GM21723 (cell line): ENCODE results near the gene SEPTIN1.
"Not testable (repeated sequence)": the region's sequence is repeated elsewhere in the genome, so short reads cannot be mapped to it uniquely, and the experiment has no call there.

ENCODE experiments used
- ATAC-seq: cut with Tn5 transposase; IDR thresholded peaks from one replicate; pipeline ENCODE4 v1.9.1; 2021; ENCODE audit warnings: mild to moderate bottlenecking, moderate library complexity; ENCODE audit not compliant: unreplicated experiment

The SEPTIN1 gene

DNA sequence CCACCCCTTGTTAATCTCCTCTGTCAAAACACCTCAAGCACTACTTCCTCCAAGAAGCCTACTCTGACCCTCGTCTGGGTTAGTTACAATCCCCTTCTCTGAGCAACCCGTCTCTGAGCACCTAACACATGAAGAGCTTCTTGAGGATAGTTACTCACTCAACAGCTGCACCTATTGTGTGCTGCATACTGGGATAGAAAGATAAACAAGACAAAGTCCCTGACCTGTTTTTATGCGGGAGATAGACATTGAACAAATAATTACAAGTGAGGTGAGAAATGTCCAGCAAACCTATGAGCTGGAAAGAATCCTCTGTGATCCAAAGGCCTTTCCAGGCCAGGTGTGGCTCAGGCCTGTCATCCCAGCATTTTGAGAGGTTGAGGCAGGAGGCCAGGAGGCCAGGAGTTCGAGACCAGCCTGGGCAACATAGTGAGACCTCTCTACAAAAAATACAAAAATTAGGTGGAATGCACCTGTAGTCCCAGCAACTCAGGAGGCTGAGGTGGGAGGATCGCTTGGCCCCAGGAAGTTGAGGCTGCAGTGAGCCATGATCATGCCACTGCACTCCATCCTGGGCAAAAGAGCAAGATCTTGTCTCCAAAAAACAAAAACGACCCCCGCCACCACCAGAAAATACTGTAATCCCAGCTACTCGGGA is 19.5 kb upstream of the SEPTIN1 start:
- no peak for ATAC-seq

DNA sequence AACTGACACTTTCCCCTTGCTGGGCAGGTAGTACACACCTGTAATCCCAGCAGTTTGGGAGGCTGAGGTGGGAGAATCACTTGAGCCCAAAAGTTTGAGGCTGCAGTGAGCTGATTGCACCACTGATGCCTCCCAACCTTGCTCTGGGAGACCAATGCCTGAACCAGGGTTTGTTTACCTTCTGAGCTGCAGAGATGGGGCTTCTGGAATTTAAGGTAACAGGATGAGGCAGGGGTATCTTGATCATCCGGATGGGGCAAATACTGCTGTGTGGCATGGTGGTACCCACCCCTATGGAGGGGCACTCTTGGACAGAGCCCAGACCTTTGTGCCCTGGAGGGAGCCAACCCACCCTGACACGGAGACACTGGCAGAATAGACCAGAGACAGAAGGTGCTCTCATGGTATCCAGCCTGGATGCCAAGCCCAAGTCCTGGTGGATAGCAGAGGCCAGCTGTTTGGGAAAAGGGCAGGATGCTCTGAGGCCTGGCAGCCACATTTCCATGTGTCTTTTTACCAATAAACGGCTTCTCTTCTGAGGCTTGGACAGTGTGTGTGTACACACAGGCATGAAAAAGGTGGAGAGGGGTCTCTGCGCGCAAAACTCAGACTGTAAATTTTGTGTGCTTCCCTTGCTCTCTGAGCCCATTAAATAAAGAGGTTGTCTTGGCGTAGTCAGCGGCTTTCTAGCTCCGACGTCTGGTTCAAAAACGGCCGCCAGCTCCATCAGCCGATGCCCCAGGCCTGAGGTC is 17.2 kb upstream of the SEPTIN1 start:
- no peak for ATAC-seq

DNA sequence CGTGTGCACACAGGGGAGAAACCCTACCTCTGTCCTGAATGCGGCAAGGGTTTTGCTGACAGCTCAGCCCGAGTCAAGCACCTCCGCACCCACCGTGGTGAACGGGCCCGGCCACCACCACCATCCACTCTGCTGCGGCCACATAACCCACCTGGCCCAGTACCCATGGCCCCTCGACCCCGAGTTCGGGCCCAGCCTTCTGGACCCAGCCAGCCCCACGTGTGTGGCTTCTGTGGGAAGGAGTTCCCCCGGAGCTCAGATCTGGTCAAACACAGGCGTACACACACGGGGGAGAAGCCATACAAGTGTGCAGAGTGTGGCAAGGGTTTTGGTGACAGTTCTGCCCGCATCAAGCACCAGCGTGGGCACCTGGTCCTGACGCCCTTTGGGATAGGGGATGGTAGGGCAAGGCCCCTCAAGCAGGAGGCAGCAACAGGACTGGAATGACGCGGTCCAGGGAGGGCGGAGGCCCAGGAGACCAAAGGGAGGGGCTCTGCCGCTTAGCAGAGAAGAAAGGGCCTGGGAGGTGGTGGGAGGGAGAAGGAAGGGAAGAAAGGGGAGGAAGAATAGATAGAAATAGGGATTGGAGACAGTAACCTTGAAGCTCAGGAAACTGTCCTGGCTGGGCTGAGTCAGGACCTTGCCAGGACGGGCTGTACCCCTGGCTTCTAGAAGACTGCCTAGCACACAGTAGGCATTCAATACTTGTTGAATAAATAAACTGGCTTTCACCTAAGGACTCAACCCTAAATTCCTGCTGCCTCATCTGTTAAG is 16.5 kb upstream of the SEPTIN1 start:
- ATAC-seq = no peak

DNA sequence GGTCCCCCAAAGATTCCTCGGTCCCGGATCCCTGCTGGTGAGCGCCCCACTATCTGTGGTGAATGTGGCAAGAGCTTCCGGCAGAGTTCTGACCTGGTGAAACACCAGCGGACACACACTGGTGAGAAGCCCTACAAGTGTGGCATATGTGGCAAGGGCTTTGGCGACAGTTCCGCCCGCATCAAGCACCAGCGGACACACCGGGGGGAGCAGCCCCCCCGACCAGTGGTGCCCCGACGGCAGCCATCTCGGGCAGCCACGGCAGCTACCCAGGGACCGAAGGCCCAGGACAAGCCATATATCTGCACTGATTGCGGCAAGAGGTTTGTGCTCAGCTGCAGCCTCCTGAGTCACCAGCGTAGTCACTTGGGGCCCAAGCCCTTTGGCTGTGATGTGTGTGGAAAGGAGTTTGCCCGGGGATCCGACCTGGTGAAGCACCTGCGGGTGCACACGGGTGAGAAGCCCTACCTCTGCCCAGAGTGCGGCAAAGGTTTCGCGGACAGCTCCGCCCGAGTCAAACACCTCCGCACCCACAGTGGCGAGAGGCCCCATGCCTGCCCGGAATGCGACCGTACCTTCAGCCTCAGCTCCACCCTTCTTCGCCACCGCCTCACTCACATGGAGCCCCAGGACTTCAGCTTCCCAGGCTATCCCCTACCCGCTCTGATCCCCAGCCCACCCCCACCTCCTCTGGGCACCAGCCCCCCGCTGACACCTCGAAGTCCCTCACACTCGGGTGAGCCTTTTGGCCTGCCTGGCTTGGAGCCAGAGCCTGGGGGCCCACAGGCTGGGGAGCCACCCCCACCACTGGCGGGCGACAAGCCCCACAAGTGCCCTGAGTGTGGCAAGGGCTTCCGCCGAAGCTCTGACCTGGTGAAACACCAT is 15.7 kb upstream of the SEPTIN1 start:
- no peak for ATAC-seq

DNA sequence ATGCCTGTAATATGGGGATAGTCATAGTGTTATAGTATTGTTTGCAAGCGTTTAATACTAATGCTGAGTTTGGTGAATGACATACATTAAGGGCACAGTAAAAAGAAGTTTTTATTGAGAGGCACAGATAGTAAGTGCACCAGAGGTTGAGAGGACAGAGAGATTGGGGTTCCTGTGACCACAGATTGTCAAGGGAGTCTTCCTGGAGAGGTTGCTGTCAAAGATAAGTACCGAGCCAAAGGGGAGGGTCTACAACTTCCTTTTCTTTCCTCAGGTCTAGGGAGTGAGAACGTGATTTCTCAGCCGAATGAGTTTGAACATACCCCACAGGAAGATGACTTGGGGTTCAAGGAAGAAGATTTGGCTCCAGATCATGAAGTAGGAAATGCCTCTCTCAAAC is 14.7 kb upstream of the SEPTIN1 start:
- no peak for ATAC-seq

DNA sequence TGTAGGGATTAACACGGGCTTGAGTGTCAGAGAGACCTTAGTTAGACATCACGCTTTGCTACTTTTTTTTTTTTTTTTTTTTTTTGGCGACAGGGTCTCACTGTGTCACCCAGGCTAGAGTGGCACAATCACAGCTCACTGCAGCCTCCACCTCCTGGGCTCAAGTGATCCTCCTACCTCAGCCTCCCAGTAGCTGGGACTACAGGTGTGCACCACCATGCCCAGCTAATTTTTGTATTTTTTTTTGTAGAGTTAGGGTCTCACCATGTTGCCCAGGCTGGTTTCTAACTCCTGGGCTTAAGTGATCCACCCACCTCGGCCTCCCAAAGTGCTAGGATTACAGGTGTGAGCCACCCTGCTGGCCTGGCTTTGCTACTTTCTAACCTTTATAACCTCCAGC is 14.3 kb upstream of the SEPTIN1 start:
- ATAC-seq = not testable (repeated sequence)

DNA sequence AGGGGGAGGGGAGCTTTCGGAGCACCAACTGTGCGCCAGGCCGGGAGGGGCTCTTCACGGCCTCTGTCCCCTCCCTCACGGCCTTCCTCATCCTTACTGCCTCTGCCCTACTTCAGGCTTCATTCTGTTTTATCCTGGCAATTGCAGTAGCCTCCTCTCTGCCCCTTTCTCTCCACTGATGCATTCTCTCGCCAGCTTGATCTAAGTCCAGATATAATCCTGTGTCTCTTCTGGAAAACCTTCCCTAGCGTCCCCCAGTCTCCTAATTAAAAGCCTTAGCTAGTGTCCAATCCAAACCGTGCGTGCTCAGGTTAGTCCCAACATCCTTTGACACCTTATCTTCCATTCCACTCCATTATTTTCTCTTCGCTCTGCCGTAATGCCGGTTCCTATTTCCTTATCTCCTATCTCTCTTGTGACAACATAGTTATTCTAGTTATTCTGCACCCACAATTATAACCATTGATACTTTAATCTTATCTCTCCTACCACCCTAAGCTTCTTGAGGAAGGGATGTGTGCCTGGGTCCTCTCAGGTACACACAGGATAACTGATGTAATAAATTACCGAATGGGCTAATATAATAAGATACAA is 13.7 kb upstream of the SEPTIN1 start:
- ATAC-seq = no peak

DNA sequence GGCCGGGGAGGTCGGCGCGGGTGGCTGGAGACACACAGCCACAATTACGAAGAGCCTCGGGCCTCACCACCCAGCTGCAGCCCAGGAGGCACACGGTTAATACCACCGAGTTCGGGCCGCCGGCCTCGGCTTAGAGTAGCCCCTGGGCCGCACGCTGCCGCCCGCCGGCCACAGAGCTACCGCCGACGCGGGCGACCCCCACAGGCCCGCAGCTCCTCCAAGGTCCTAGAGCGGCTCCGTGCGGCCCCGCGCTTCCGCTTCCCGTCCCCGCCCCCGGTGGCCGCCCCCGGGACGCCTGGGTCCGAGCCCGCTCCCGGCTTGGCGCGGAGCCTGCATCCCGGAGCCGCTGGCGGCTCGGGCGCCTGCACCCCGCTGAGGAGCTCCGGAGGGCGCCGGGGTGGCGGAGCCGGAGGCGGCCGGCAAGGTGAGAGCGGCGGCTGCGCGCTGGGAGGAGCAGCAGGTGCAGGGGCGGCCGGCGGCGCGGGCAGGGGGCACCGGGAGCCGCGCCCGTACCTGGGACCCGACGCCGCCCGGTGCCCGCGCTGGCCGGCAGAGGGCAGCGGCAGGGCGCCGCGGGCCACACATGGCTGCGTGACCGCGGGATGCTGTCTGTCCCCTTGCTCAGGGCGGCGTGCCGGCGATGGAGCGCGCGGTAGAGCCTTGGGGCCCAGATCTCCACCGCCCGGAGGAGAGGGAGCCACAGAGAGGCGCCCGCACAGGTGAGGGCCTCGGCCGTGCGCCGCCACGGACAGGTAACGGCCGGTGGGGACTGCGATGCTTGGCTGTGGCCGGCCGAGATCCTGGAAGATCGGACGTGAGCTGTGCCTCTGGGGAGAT is 13.0 kb upstream of the SEPTIN1 start, which contains the start of gene ZNF48:
Gene ZNF48 (plus strand): TSS at position 266 of the 837 bp plus-strand sequence. CDS start 375 bp downstream, at position 641.
- ATAC-seq = peak; percentile 68

DNA sequence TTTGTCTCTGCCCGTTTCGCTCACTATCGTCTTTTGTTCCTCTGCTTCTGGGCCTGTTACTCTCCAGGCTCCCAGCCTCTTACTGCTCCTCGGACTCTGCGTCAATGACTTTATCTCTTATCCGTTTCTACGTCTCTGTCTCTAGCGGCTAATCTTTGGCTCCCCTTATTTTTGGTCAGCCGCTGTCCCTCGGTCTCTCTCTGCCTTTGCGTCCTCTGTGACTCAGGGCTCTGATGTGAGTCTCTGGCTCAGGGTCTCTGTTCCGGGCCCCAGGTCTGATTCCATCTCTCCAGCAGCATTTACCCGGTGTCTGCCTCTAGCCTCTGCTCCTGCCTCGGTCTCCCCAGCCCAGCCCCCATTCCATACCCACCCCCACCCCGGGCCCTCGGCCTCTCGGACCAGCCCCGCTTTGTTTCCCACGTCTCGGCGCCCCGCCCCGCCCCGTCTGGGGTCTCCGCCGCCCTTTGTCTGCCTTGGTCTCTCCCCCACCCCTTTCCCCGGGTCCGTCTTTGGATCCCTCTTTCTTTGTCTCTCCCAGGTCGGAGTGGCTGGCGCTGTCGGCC is 12.3 kb upstream of the SEPTIN1 start:
- ATAC-seq = no peak

DNA sequence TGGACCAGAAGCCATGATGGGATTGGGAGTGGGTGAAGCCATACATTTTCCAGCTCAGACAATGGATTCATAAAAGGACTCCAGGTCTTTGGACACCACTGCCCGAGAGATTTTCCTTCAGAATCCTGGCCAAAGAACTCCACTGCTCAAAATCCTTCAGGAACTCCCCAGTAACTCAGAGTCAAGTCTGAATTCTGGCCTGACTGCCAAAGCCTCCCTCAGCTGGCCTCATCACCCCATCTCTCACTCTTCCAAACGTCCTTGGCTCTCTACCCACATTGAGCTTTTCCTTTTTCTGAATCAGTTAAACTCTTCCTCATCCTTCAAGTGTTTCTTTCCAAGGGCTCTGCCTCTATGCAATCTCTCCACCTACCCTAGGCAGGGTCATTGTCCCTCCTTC is 1.2 kb upstream of the SEPTIN1 start:
- ATAC-seq = no peak

DNA sequence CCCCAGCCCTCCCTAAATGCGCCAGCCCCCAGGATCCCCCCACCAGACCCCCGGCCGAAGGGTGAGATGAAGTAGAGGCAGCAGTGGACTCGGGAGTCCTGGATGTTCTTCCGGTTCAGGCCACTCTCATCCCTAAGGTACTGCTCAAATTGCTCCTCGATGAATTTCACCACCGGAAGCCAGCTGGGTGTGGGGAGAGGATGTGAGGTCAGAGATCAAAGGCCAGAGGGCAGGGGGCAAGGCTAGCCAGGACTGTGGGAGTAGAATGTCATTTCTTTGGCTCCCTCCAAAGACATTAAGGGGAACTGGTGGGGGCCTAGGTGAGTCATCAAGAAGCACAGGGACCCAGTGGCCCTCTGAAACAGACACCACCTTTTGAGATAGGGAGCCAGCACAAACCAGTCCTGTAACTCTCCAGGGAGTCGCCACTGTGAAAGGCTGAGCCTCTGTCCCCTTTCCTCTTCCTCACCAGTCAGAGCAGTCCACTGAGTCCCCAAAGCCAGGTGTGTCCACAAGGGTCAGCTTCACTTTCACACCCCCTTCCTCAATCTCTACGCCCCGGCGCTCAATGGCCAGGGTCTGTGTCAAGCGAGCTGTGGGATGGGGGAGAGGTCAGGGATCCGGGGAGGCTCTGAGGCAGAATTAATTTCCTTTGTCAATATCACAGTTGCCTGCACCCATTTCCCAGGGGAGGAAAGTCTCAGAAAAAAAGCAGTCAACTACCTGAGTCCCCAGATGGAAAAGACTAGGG is 895 bp downstream of the SEPTIN1 start:
- no peak for ATAC-seq

DNA sequence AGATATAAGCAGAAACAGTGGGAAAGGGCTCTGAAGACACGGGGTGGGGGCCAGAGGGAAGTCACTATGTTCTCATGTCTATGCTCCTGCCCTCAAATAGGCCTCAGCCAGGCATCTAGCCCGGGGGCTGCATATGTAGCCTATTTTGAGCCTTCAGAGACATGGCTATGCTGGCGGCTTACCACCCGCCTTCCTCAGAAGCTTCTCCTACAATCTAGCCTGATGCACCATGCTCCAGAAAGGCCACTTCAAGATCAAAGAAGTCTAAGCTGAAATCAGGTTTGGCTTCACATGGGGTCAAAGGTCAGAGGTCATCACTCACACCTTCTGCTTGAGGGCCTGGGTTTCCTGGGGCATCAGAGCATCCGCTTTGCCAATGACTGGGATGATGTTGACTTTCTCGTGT is 1.6 kb downstream of the SEPTIN1 start:
- no peak for ATAC-seq

DNA sequence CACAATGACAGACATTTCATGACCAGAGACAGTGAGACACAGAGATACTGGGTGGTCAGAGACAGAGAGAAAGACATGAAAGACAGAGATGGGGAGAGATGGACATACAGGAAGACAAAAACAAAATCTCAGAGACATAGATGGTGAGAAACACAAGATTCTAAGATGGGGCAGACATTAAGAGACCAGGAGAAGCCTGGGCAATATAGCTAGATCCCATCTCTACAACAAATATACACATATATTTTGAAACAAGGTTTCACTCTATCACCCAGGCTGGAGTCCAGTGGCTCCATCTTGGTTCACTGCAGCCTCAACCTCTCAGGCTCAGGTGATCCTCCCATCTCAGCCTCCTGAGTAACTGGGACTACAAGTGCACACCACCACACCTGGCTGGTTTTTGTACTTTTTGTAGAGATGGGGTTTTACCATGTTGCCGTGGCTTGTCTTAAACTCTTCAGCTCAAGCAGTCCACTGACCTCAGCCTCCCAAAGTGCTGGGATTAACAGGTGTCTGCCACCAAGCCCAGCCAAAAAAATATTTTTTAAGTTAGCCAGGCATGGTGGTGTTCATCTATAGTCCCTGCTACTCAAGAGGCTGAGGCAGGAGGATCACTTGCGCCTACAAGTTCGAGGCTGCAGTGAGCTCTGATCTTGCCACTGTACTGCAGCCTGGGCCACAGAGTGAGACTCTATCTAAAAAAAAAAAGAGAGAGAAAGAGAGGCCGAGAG is 2.1 kb downstream of the SEPTIN1 start:
- ATAC-seq = no peak

DNA sequence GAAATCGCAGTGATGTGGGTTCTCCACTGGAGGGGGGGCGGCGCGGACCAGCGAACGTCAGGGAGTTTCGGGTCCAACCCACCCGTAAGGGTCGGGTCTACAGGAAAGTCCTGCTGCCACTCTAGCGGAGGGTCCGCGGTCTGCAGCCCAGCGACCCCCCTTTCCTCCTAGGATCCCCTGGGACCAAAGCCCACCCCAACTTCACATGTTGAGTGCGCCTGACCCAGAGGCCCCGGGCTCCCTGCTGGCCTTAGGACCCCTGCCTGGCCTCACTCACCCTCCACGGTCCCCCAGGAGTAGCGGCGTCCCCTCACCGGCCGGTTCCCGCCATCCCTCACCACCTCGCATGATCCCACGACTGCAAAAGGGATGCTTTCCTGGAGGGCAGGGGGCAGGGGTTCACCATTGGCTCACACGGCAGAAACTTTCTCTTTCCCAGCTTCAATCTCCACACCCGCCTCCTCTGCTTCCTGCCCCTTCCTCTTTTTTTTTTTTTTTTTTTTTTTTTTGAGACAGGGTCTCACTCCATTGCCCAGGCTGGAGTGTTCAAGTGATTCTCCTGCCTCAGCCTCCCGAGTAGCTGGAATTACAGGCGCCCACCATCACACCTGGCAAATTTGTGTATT is 3.1 kb downstream of the SEPTIN1 start:
- no peak for ATAC-seq

DNA sequence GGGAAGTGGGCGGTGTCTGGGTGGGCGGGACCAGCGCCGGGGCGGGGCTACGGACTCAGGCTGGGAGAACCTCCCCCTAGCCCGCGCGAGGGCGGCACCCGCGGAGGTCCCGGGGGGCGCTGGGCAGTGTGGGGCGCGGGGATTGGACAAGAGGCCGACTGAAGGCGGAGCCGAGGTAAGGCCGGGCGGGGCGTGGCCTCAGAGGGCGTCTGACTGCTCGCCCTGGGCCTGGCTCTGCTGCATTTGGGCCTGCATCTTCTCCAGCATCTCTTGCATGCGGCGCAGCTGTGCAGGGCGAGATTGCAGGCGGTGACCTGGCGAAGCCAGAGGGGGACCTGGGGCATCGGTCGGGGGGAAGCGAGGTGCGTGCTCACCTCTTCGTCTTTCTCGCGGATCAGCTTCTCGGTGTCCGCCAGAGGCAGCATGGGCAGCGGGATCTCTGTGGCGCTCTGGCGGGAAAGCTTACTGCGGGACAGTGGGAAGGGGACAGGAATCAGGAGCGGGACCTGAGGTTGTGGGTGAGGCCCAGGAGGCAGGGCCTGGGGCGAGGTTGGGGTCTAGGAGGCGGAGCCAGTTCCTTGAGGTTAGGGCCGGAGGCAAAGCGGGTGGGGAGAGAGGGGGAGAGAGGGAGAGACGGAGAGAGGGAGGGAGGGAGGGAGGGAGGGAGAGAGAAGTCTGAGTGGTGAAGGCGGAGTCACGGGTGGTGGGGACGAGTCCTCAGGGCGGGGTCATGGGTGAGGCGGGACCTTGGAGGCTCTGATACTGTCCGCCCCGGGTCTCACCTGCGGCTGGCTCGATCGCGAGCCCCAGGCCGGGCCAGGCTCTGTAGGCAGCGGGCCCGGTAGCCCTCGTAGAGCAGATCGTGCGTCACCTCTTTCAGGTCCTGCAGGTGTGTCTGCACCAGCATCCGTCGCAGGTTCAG is 3.9 kb downstream of the SEPTIN1 start:
- peak; percentile 80 for ATAC-seq

DNA sequence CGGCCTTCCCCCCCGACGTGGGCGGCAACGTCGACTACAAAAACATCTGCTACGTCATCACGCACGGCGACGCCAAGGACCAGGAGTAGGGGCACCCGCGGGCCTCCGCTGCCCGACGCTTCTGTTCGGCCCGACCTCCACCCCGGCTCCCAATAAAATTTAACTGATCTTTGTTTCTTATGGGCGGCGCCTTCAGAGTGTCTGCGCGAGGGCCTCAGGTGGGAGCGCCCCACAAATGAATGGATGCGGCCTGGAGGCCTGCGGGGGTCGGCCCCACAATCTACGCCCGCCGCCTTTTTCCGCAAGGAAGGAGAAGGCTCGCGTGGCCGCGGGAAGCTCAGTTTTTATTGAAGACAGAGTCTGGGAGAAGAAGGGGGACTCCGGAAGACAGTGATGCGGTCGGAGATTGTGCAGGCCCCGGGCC is 4.5 kb downstream of the SEPTIN1 start:
- ATAC-seq = no peak
